ENCODE data around the gene ANKLE1.

- TF ChIP-seq CTCF (IDR thresholded peaks at IDR 0.05; ENCODE audit: insufficient read depth, low read length) = no peak
- no peak for TF ChIP-seq POLR2AphosphoS5 (IDR thresholded peaks at IDR 0.05; ENCODE audit: low read depth)
- TF ChIP-seq REST (IDR thresholded peaks at IDR 0.05; ENCODE audit: insufficient replicate concordance, low read depth) = no peak
- no peak for TF ChIP-seq GABPA (IDR thresholded peaks at IDR 0.05; ENCODE audit: low read depth)
Measured at GRCh38 chr19:17312189-17313113, 30.8 kb downstream of the ANKLE1 start.
